K562 (cell line): Measurements from ENCODE around the gene ARHGAP25. TPM values are rescaled to one million over a fixed set of nuclear protein-coding genes. Genes with fewer than 3 reads are reported as not detected.

Experiments
- ATAC-seq: fragments of 200-7000 bp; cut with Tn5 transposase; 3 replicates; pipeline ENCODE4 v1.9.1; 2020; ENCODE audit warnings: moderate library complexity
- BruUV-seq: library from RNA; stranded (reverse); fragments of 400-500 nt; replicated peaks from 2 replicates; lab custom pipeline; 2021; lab: Mats Ljungman, UMichigan
- CTCF ChIA-PET: fragments of 300-600 bp; formaldehyde crosslinking; extraction: SDS; loops from one replicate; lab custom pipeline; 2021; ENCODE audit warnings: low intra/inter-chr PET ratio; lab: Yijun Ruan, JAX
- POLR2A ChIA-PET: fragments of 300-600, 350-650 bp; sonication (Branson Sonifier 250); formaldehyde crosslinking; extraction: SDS; loops from one replicate; lab custom pipeline; 2021; ENCODE audit warnings: antibody characterized with exemption, inconsistent platforms; lab: Yijun Ruan, JAX
- DNase-seq, 4 experiments: peaks; one replicate each; pipeline versions ENCODE4 v3.0.0 to v3.0.0-alpha.2; 2011 to 2018; ENCODE audit warnings: low spot score in 3 of 4, mixed read lengths in 3 of 4; ENCODE audit errors: extremely low read depth in 1 of 4
- FAIRE-seq: peaks from 2 replicates; lab custom pipeline; 2011; peaks lifted over from hg19 to GRCh38; lab: Jason Lieb, UNC
- H2AFZ ChIP-seq: 2 replicates; pipeline ENCODE4 v1.6.0; 2011; ENCODE audit warnings: low read depth, low read length, control low read depth, inconsistent platforms
- H3K27ac ChIP-seq: fragments of 200-600 bp; 3 replicates; pipeline ENCODE4 v1.8.0; 2011; ENCODE audit warnings: low read depth, mild to moderate bottlenecking, control low read depth, inconsistent platforms, low read length, moderate library complexity, mixed read lengths; ENCODE audit errors: extremely low read depth
- H3K27me3 ChIP-seq, 2 experiments: fragments of 300-600 bp in 1 of 2; 2 replicates in 1 of 2; 3 replicates in 1 of 2; pipeline versions ENCODE4 v1.6.0 to v1.8.0; 2011; ENCODE audit warnings: inconsistent platforms in 2 of 2, low read length in 2 of 2, mild to moderate bottlenecking in 1 of 2, mixed read lengths in 1 of 2, moderate library complexity in 1 of 2; ENCODE audit not compliant: control insufficient read depth in 2 of 2, insufficient read depth in 2 of 2
- H3K36me3 ChIP-seq: fragments of 300-600 bp; 3 replicates; pipeline ENCODE4 v1.8.0; 2011; ENCODE audit warnings: mild to moderate bottlenecking, low read length, inconsistent platforms; ENCODE audit not compliant: control insufficient read depth, insufficient read depth
- H3K4me1 ChIP-seq, 2 experiments: fragments of 200-600 bp in 1 of 2; replicated peaks in 1 of 2; 2 replicates in 1 of 2; 3 replicates in 1 of 2; pipeline versions ENCODE4 v1.5.1 to v1.8.0; 2011; ENCODE audit warnings: inconsistent platforms in 2 of 2, low read length in 2 of 2, mild to moderate bottlenecking in 1 of 2, mixed read lengths in 1 of 2, moderate library complexity in 1 of 2; ENCODE audit not compliant: control insufficient read depth in 2 of 2, insufficient read depth in 2 of 2
- H3K4me2 ChIP-seq: 2 replicates; pipeline ENCODE4 v1.6.1; 2011; ENCODE audit warnings: low read length, control low read depth, inconsistent platforms, mixed read lengths; ENCODE audit not compliant: insufficient read depth
- H3K4me3 ChIP-seq: fragments of 200-600 bp; sonication (generic), shearing (Covaris generic); 2 replicates; pipeline ENCODE4 v1.5.1; 2016; ENCODE audit warnings: control low read depth, inconsistent platforms
- H3K79me2 ChIP-seq: fragments of 200-600 bp; 3 replicates; pipeline ENCODE4 v1.8.0; 2011; ENCODE audit warnings: low read length, inconsistent platforms; ENCODE audit not compliant: control insufficient read depth, insufficient read depth
- H3K9ac ChIP-seq, 2 experiments: 2 replicates each; pipeline versions ENCODE4 v1.6.0 to v1.6.1; 2011; ENCODE audit warnings: low read depth in 2 of 2, low read length in 2 of 2, control low read depth in 1 of 2, inconsistent platforms in 1 of 2, mild to moderate bottlenecking in 1 of 2, mixed read lengths in 1 of 2; ENCODE audit not compliant: insufficient read depth in 1 of 2
- H3K9me1 ChIP-seq: one replicate; pipeline ENCODE4 v1.6.0; 2011; ENCODE audit warnings: inconsistent platforms, mild to moderate bottlenecking, low read length, moderate library complexity; ENCODE audit not compliant: control insufficient read depth, insufficient read depth
- H3K9me3 ChIP-seq: replicated peaks from 2 replicates; pipeline ENCODE4 v1.5.1; 2011; ENCODE audit warnings: low read depth, low read length, inconsistent platforms; ENCODE audit not compliant: control insufficient read depth, insufficient read depth
- H4K20me1 ChIP-seq: replicated peaks from 2 replicates; pipeline ENCODE4 v1.6.1; 2011; ENCODE audit warnings: low read length, inconsistent platforms, mixed read lengths; ENCODE audit not compliant: control insufficient read depth, insufficient read depth
- EGR1 ChIP-seq: fragments of 450-650 bp; conservative IDR thresholded peaks from 2 replicates; pipeline ENCODE4 v1.6.1; 2017; ENCODE audit warnings: mild to moderate bottlenecking
- FOSL1 ChIP-seq: fragments of 200-800 bp; sonication (Bioruptor generic); conservative IDR thresholded peaks from 2 replicates; pipeline ENCODE4 v1.6.1; 2016; ENCODE audit warnings: missing genetic modification characterization, missing compliant biosample characterization
- KLF16 ChIP-seq: IDR thresholded peaks from 2 replicates; pipeline ENCODE4 v1.6.1; 2016; ENCODE audit warnings: antibody characterized with exemption
- MAFG ChIP-seq: fragments of 450-650 bp; conservative IDR thresholded peaks from 2 replicates; pipeline ENCODE4 v1.6.1; 2016; ENCODE audit warnings: missing genetic modification characterization, missing compliant biosample characterization
- NFYB ChIP-seq: IDR thresholded peaks from 2 replicates; pipeline ENCODE4 v1.6.1; 2011; ENCODE audit warnings: mild to moderate bottlenecking, moderate library complexity; ENCODE audit not compliant: insufficient read length; ENCODE audit errors: extremely low read depth
- NONO ChIP-seq, 2 experiments: fragments of 200-400 bp in 1 of 2; fragments of 450-650 bp in 1 of 2; formaldehyde crosslinking in 1 of 2; IDR thresholded peaks; 2 replicates each; pipeline ENCODE4 v1.6.1; 2017; ENCODE audit warnings: low read depth in 2 of 2, mild to moderate bottlenecking in 2 of 2, moderate library complexity in 2 of 2, low read length in 1 of 2
- PURB ChIP-seq: sonication (generic); formaldehyde crosslinking; IDR thresholded peaks from 2 replicates; pipeline ENCODE4 v1.9.0; 2021; ENCODE audit warnings: low read depth, mild to moderate bottlenecking, missing genetic modification reagents
- RFX5 ChIP-seq: IDR thresholded peaks from 2 replicates; pipeline ENCODE4 v1.6.1; 2011; ENCODE audit warnings: low read depth, mild to moderate bottlenecking, improper control_type of control experiment, low read length
- SMARCC2 ChIP-seq: fragments of 450-650 bp; IDR thresholded peaks from 2 replicates; pipeline ENCODE4 v1.6.1; 2017; ENCODE audit warnings: antibody characterized with exemption, moderate library complexity, mild to moderate bottlenecking, low read depth
- SOX6 ChIP-seq: fragments of 450-650 bp; IDR thresholded peaks from 2 replicates; pipeline ENCODE4 v1.6.1; 2014; ENCODE audit warnings: mild to moderate bottlenecking
- TAF15 ChIP-seq: fragments of 200-400 bp; formaldehyde crosslinking; IDR thresholded peaks from 2 replicates; pipeline ENCODE4 v1.6.1; 2017; ENCODE audit warnings: mild to moderate bottlenecking, low read depth, low read length, moderate library complexity
- ZFP30 ChIP-seq: fragments of 250-450 bp; sonication (Bioruptor Pico); IDR thresholded peaks from 2 replicates; pipeline ENCODE4 v1.8.0; 2022; ENCODE audit warnings: moderate library complexity, mild to moderate bottlenecking, inconsistent platforms, borderline replicate concordance
- ZNF197 ChIP-seq: fragments of 200-800 bp; sonication (Bioruptor generic); IDR thresholded peaks from 2 replicates; pipeline ENCODE4 v1.6.1; 2016; ENCODE audit warnings: low read depth, missing genetic modification characterization, missing compliant biosample characterization
- ZNF277 ChIP-seq: fragments of 250-450 bp; sonication (Bioruptor Pico); IDR thresholded peaks from 2 replicates; pipeline ENCODE4 v1.8.0; 2022; ENCODE audit warnings: inconsistent platforms, mild to moderate bottlenecking, moderate library complexity, borderline replicate concordance
- ZNF740 ChIP-seq, 3 experiments: fragments of 200-800 bp in 1 of 3; sonication (Bioruptor generic) in 1 of 3; sonication (generic) in 1 of 3; formaldehyde crosslinking in 1 of 3; IDR thresholded peaks; 2 replicates each; pipeline versions ENCODE4 v1.6.1 to v1.8.0; 2016 to 2022; ENCODE audit warnings: mild to moderate bottlenecking in 2 of 3, missing compliant biosample characterization in 2 of 3, missing genetic modification characterization in 2 of 3, missing genetic modification reagents in 1 of 3
- ZNF77 ChIP-seq: fragments of 250-450 bp; sonication (Bioruptor Pico); IDR thresholded peaks from 2 replicates; pipeline ENCODE4 v1.5.0; 2020
- WGBS: fragments of 100-300 bp; shearing (Covaris generic); methylation state at CpG from one replicate; pipeline ENCODE4 v1.1.6; 2016; ENCODE audit warnings: low coverage, mixed read lengths; ENCODE audit not compliant: insufficient coverage; ENCODE audit errors: missing lambda C conversion rate; 5-methylcytosine and 5-hydroxymethylcytosine counted together
- in situ Hi-C: fragments of 300-500 bp; cut with MboI; formaldehyde crosslinking; loops from 4 replicates; pipeline ENCODE4 v1.15.0; 2018; ENCODE audit warnings: inconsistent platforms, mixed read lengths
- intact Hi-C: fragments of 100-400 bp; cut with micrococcal nuclease; formaldehyde crosslinking; loops from 2 replicates; pipeline ENCODE4 v1.14.2; 2022
- polyA plus RNA-seq, 8 experiments: library from polyadenylated mRNA; depleted of rRNA in 4 of 8; stranded (reverse) in 5 of 8; unstranded in 3 of 8; fragments of >200 nt; fragmentation: Nextera tagmentation in 2 of 8; fragmentation: Illumina TruSeq in 1 of 8; extraction: Ambion mirVana in 2 of 8; extraction: Trizol in 1 of 8; gene quantifications; 2 replicates each; pipeline versions ENCODE4 v1.2.1 to v1.2.3, GENCODE V29; 2011 to 2014; ENCODE audit warnings: inconsistent platforms in 1 of 8, missing spikeins in 1 of 8
- total RNA-seq, 7 experiments: library from RNA; depleted of rRNA in 6 of 7; stranded (reverse); fragments of >200 nt in 6 of 7; fragmentation: Illumina TruSeq in 2 of 7; extraction: Trizol in 2 of 7; gene quantifications; 2 replicates each; pipeline versions ENCODE4 v1.2.1 to v1.2.3, GENCODE V29; 2011 to 2021; ENCODE audit warnings: low replicate concordance in 1 of 7

The ARHGAP25 gene
- total and polyA plus RNA-seq, 9 of the 15 experiments (the other 6 are each of a cell fraction or from before 2014, with no cell fraction given) = 4.9 to 14.8 (median 10.7) TPM

- TF ChIP-seq ZNF277 (CRISPR knock-in tag) (no peak), NFYB (no peak), ZNF77 (CRISPR knock-in tag) (no peak)
Observed at GRCh38 chr2:68738906-68739594, 4.4 kb downstream of the ARHGAP25 start (continued).

- FAIRE-seq = no peak
- no peaks in the 10 kb centered on the region for H3K36me3 ChIP-seq
- H3K9me3 ChIP-seq = no peaks in the 10 kb centered on the region
- no peaks in the 10 kb centered on the region for H3K9me1 ChIP-seq
- in situ Hi-C loops = loop anchor here (10.0 kb wide), 1 partner anchor 185 kb away; no protein-coding TSS in a partner anchor
- H3K27ac ChIP-seq = no peak overlapping the region
- WGBS = 27% methylated on average over 6 of the region's 6 CpGs
- TF ChIP-seq ZFP30 (CRISPR knock-in tag) (no peak), NONO (IDR thresholded peaks at IDR 0.05; ENCODE audit: low read depth in 2 of 2, low read length in 1 of 2) (no peak), SOX6 (no peak), PURB (no peak), ZNF197 (CRISPR knock-in tag) (no peak), SMARCC2 (no peak), FOSL1 (tag) (no peak), TAF15 (no peak), MAFG (no peak), ZNF277 (CRISPR knock-in tag) (no peak), ZNF740 (CRISPR knock-in tag; IDR thresholded peaks at IDR 0.05) (no peak), ZNF740 (tag; IDR thresholded peaks at IDR 0.05) (no peak), EGR1 (no peak), RFX5 (no peak), KLF16 (no peak)
- TF ChIP-seq, all 486 proteins: peak for 0
- ATAC-seq = no peak
- intact Hi-C loops = no loop called here
- Histone ChIP-seq H3K27me3 (no peaks in the 10 kb centered on the region), H3K4me2 (no peak overlapping the region), H3K79me2 (no peaks in the 10 kb centered on the region), H2AFZ (peak overlapping the region; percentile 49; the same call in 1 of the 2 replicates), H3K4me1 (peaks cover 0 to 11% of the 10 kb centered on the region in 2 experiments; a peak in 2 of 5 replicates), H3K9ac (no peak overlapping the region), H4K20me1 (no peaks in the 10 kb centered on the region), H3K4me3 (no peak overlapping the region)
- ChIA-PET CTCF (no interaction called here), POLR2A (no interaction called here)
- BruUV-seq = no TSS peak
- no peak for DNase-seq
Observed at GRCh38 chr2:68739595-68740399, 5.2 kb downstream of the ARHGAP25 start.
